Mucosa of descending colon (tissue), 3 donors: ENCODE measurements around the gene IL31RA. TPM values are rescaled to one million over a fixed set of nuclear protein-coding genes. Genes with fewer than 3 reads are reported as not detected.
A peak's percentile ranks its signal among the peaks of the same experiment; 100 is the strongest.

Experiments used
- ATAC-seq: fragments of 200-7000 bp; cut with Tn5 transposase; one replicate; pipeline ENCODE4 v1.9.1; 2020; ENCODE audit warnings: mild to moderate bottlenecking, moderate library complexity
- DNase-seq, 3 donors: peaks; one replicate each; pipeline ENCODE4 v3.0.0-alpha.2; 2020
- H3K36me3 ChIP-seq: fragments of 200-600 bp; one replicate; pipeline ENCODE4 v1.8.0; 2021; ENCODE audit warnings: low read depth, mild to moderate bottlenecking
- H3K4me1 ChIP-seq: fragments of 200-600 bp; one replicate; pipeline ENCODE4 v1.8.0; 2021; ENCODE audit warnings: low read depth, mild to moderate bottlenecking
- H3K4me3 ChIP-seq: fragments of 200-600 bp; one replicate; pipeline ENCODE4 v1.8.0; 2021; ENCODE audit warnings: mild to moderate bottlenecking
- H3K9me3 ChIP-seq: fragments of 200-600 bp; one replicate; pipeline ENCODE4 v1.8.0; 2021; ENCODE audit warnings: mild to moderate bottlenecking
- intact Hi-C, 2 donors: fragments of 100-400 bp; cut with DNase I in 1 of 2; cut with micrococcal nuclease in 1 of 2; formaldehyde crosslinking; loops; one replicate each; pipeline versions ENCODE4 v1.11.0 to v1.11.1; 2022; cut with DNase I, micrococcal nuclease
- total RNA-seq, 3 donors: library from RNA; stranded (reverse); fragmentation: NEBNext Ultra II Directional in 2 of 3; extraction: Animal tissue kit (Norgen Biotek cat#: 25700) in 2 of 3; gene quantifications; one replicate each; pipeline versions ENCODE4 v1.2.1 to v1.2.4, GENCODE V29; 2021 to 2023
- TF ChIP-seq, protein P1 (sequence below): fragments of 200-600 bp; IDR thresholded peaks from one replicate; pipeline ENCODE4 v1.8.0; 2022; ENCODE audit warnings: antibody characterized with exemption, mild to moderate bottlenecking
- donor health status: DM: no; HTN: no; CAD: no; lungs with moderate emphysema.
- donor health status: DM: no; HTN: no; CAD: no.
- donor health status: DM: no; HTN: yes; CAD: no.

IL31RA gene
- total RNA-seq, 3 donors from 2014 or later, result 0.12 TPM; not detected in 2

DNA sequence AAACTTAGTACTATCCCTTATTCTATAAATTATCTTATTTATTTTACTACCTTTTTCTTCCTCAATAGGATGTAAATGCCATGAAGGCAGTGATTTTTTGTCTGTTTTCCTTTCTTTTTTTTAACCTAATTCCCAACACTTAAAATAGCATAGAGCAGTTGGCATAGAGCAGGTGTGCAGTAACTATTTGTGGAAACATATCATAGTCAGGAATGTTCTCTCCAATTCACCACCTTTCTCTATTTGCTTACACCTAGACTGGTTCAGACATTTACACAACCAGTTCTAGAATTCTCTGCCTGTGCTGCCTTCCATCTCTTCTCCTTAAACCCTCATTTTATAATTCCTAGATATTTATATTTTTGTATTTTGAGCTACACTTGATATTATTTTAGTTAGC lies 49.6 kb downstream of the IL31RA start:
- no peak for ATAC-seq
- H3K36me3 ChIP-seq, result no peaks in the 10 kb centered on the region
- H3K4me3 ChIP-seq, result no peak overlapping the region
- TF ChIP-seq, protein P1, sequence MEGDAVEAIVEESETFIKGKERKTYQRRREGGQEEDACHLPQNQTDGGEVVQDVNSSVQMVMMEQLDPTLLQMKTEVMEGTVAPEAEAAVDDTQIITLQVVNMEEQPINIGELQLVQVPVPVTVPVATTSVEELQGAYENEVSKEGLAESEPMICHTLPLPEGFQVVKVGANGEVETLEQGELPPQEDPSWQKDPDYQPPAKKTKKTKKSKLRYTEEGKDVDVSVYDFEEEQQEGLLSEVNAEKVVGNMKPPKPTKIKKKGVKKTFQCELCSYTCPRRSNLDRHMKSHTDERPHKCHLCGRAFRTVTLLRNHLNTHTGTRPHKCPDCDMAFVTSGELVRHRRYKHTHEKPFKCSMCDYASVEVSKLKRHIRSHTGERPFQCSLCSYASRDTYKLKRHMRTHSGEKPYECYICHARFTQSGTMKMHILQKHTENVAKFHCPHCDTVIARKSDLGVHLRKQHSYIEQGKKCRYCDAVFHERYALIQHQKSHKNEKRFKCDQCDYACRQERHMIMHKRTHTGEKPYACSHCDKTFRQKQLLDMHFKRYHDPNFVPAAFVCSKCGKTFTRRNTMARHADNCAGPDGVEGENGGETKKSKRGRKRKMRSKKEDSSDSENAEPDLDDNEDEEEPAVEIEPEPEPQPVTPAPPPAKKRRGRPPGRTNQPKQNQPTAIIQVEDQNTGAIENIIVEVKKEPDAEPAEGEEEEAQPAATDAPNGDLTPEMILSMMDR, result no peak
- H3K9me3 ChIP-seq, result no peaks in the 10 kb centered on the region
- intact Hi-C loops, result no loop called here
- no peak for DNase-seq
- no peaks in the 10 kb centered on the region for H3K4me1 ChIP-seq

GRCh38 chr5:55902696-55903095 lies 51.5 kb downstream of the IL31RA start:
- H3K4me1 ChIP-seq, result no peaks in the 10 kb centered on the region
- intact Hi-C loops, result no loop called here
- no peak overlapping the region for H3K4me3 ChIP-seq
- no peak for DNase-seq
- ATAC-seq, result no peak
- H3K36me3 ChIP-seq, result no peaks in the 10 kb centered on the region
- no peaks in the 10 kb centered on the region for H3K9me3 ChIP-seq
- TF ChIP-seq, protein P1, result no peak

GRCh38 chr5:55903121-55903701 lies 52.1 kb downstream of the IL31RA start:
- DNase-seq (no peak), ATAC-seq (peak; percentile 36)
- H3K4me1 ChIP-seq, result no peaks in the 10 kb centered on the region
- TF ChIP-seq, protein P1, result no peak
- intact Hi-C loops, result no loop called here
- H3K9me3 ChIP-seq, result no peaks in the 10 kb centered on the region
- H3K36me3 ChIP-seq, result no peaks in the 10 kb centered on the region
- no peak overlapping the region for H3K4me3 ChIP-seq

DNA sequence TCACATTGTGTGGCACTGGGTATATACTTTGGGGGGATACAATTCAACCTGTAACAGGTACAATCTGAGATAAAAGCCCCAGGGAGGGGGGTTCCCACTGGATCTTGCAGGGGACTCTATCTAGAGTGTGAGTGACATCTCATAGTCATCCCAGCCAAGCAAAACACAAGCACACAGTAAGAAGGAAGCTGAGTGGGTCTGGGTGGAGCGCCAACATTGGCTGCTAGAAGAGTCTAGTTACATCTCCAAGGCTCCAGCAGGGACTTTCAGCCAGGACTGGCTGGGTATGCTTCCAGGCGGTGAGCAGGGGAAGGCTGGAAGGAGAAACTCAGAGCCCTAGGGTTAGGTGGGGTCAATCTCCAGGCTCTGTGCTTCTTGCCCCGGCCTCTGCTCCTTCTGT lies 53.0 kb downstream of the IL31RA start:
- Histone ChIP-seq H3K9me3 (no peaks in the 10 kb centered on the region), H3K4me3 (no peak overlapping the region), H3K4me1 (no peaks in the 10 kb centered on the region), H3K36me3 (no peaks in the 10 kb centered on the region)
- TF ChIP-seq, protein P1, result no peak
- no peak for DNase-seq
- intact Hi-C loops, result no loop called here
- ATAC-seq, result no peak

DNA sequence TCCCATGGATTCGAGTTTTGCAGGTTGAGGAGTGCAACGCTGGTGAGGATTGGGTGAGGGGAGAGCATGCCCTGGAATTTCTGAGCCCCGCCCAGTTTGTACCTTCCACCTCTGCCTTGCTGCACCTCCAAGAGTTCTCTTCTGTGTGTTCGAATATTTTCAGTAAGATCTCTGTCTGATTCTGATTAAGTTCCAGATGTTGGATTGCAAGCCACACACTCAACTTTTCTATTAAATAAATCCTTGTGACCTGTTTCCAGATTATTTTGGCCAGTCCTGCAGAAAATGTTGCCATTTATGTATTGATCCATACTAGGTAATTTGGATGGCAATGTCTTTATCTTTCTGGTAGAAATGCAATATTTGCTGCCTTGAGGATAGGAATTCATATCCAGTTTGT lies 54.1 kb downstream of the IL31RA start:
- intact Hi-C loops, result no loop called here
- no peaks in the 10 kb centered on the region for H3K4me1 ChIP-seq
- no peaks in the 10 kb centered on the region for H3K36me3 ChIP-seq
- TF ChIP-seq, protein P1, result no peak
- DNase-seq (no peak), ATAC-seq (no peak)
- H3K4me3 ChIP-seq, result no peak overlapping the region
- no peaks in the 10 kb centered on the region for H3K9me3 ChIP-seq

DNA sequence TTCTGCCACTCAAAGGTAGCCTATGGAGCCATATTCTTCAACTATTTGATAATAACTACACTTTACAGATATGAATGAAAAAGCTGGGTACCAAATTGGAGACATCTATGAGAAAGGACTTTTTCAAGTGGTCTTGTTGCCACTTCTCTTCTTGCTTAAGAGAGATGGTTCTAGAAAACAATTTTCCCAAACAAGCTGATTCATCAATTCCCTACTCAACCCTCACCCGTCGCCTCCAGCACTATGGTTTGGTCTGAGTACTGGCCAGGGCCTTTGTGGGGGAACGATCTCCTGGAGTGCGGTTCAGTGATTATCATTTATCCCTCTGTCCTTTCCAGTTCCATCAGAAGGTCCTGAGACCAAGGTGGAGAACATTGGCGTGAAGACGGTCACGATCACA lies 56.8 kb downstream of the IL31RA start:
- TF ChIP-seq, protein P1, result no peak
- H3K4me1 ChIP-seq, result no peaks in the 10 kb centered on the region
- DNase-seq, result no peak
- no peak for ATAC-seq
- no peak overlapping the region for H3K4me3 ChIP-seq
- intact Hi-C loops, result no loop called here
- no peaks in the 10 kb centered on the region for H3K9me3 ChIP-seq
- H3K36me3 ChIP-seq, result no peaks in the 10 kb centered on the region
